ENCODE data around the gene OLFM2. TPM values are rescaled to one million over a fixed set of nuclear protein-coding genes. Genes with fewer than 3 reads are reported as not detected.
A peak's percentile ranks its signal among the peaks of the same experiment; 100 is the strongest.

Gene OLFM2
- total and polyA plus RNA-seq, 9 of the 15 experiments (the other 6 are each of a cell fraction or from before 2014, with no cell fraction given): 0.10 to 0.33 (median 0.23) TPM; not detected in 4

DNA sequence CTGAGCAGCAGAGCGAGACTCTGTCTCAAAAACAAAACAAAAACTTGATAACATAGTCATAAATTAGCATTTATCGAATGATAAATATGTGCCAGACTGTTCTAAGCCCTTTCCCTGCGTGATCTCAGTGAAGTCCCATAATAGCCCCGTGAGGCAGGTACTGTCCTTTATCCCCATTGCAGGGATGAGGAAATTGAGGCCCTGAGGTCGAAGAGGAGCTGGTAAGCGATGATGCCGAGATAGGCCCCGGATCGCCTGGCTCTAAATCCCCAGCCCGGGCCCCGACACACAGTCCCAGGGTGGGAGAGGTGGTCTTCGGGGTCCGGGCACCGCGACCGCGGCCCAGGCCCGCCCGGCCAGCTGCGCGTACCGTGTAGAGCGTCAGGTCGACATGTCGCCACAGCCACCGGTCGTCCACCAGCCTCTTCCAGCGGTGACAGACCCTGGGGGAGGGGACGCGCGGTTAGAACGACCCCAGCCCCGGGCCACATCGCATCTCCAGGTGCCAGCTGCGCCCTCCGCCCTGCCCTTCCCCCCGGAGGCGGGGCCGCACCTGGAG is 118.1 kb downstream of the OLFM2 start (continued):
- TF ChIP-seq ESRRA (IDR thresholded peaks at IDR 0.05; ENCODE audit: borderline replicate concordance, low read depth) (peak; percentile 68), ZBTB17 (CRISPR knock-in tag; IDR thresholded peaks at IDR 0.05) (0 out of 2 replicates have a peak, but pooled peaks have one; percentile 38), CBX8 (IDR thresholded peaks at IDR 0.05; ENCODE audit: borderline replicate concordance, extremely low read depth, low read depth, low read length, poor library complexity, severe bottlenecking) (no peak), TAF9B (IDR thresholded peaks at IDR 0.05; ENCODE audit: partially characterized antibody) (peak; percentile 89), ETS1 (conservative IDR thresholded peaks at IDR 0.05; ENCODE audit: control insufficient read depth, low read depth, low read length) (0 out of 2 replicates have a peak, but pooled peaks have one; percentile 36), NFATC3 (IDR thresholded peaks at IDR 0.05) (no peak), KDM1A (IDR thresholded peaks at IDR 0.05) (0 out of 4 replicates have a peak, but pooled peaks of 1 of the 2 experiments have one; percentile 12), RBBP5 (IDR thresholded peaks at IDR 0.05; ENCODE audit: borderline replicate concordance, insufficient read depth, low read length, poor library complexity, severe bottlenecking) (peak; percentile 85), RBM22 (IDR thresholded peaks at IDR 0.05; ENCODE audit: low read depth, low read length, poor library complexity, severe bottlenecking) (peak; percentile 47), SAP30 (IDR thresholded peaks at IDR 0.05; ENCODE audit: borderline replicate concordance, insufficient read depth, low read depth, low read length, poor library complexity, severe bottlenecking) (peak; percentile 62), E2F4 (CRISPR knock-in tag; IDR thresholded peaks at IDR 0.05; ENCODE audit: low read depth) (0 out of 2 replicates have a peak, but pooled peaks have one; percentile 34)
